Measurements from ENCODE around the gene PTPRJ.
"Not testable (repeated sequence)": the region's sequence is repeated elsewhere in the genome, so short reads cannot be mapped to it uniquely, and the experiment has no call there.

PTPRJ gene

DNA sequence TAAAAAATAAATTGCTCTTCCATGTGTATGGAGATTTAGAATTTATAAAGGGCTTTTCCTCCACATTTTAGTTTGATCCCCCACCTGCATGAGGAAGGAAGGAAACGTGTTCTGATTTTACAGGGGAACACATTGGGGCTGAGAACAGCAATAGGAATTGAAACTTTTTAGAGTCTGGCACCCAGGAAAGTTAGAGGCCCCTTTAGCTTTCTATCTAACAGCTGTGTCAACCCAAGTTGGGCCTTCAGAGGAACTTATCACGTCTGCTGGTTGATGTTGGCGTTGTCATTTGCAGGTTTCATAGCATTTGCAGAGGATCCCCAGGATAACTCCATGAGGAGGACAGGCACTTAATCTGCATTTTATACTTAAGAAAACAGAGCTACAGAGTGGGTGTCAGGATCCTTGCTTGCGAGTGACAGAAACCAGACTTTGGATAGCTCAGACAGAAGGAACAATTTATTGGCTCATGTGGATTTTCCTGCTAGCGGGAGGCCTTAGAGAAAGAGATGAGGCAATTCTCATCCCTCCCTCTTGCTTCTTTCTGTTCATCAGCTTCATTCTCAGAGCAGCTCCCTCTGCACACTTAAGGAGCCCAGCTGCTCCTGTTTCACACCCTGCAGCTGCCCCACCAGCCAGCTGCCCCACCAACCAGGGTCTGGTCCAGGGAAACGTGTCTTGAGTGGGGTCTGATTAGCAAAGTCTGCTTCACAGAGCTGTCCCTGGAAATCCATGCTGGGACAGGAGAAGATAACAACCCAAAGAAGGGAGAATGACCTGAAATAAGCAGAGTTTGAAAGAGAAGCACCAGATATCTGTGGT lies 143.8 kb downstream of the PTPRJ start:
- no peak for DNase-seq

DNA sequence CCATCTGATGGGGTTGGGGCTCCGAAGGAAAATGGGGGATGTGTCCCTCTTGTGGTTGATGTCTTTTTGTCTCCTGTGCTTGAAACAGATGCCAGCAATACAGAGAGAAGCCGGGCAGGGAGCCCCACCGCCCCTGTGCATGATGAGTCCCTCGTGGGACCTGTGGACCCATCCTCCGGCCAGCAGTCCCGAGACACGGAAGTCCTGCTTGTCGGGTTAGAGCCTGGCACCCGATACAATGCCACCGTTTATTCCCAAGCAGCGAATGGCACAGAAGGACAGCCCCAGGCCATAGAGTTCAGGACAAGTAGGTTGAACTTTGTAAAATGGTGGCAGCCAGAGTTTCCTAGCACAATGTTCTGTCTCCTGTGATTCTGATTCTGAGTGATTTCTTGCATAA lies 144.5 kb downstream of the PTPRJ start:
- no peak for DNase-seq

DNA sequence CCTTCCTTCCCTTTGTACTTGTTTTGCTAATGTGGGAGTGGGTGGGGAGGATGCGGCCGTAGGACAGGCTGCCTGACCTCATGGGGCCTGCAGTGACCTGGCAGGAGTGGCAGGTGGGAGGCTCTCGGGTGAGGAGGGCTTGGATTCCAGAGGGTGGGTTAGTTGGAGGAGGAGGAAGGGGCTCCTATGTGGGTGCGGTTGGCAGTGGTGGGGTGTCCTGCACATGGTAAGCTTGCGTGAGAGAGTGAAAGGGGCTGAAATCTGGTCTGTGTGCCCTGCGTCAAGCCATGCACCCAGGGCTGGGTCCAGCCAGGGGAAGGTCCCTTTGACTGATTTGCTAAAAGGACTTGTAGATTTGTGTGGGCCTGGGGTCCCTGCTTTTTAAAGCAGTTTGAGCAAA lies 145.5 kb downstream of the PTPRJ start:
- DNase-seq: no peak

DNA sequence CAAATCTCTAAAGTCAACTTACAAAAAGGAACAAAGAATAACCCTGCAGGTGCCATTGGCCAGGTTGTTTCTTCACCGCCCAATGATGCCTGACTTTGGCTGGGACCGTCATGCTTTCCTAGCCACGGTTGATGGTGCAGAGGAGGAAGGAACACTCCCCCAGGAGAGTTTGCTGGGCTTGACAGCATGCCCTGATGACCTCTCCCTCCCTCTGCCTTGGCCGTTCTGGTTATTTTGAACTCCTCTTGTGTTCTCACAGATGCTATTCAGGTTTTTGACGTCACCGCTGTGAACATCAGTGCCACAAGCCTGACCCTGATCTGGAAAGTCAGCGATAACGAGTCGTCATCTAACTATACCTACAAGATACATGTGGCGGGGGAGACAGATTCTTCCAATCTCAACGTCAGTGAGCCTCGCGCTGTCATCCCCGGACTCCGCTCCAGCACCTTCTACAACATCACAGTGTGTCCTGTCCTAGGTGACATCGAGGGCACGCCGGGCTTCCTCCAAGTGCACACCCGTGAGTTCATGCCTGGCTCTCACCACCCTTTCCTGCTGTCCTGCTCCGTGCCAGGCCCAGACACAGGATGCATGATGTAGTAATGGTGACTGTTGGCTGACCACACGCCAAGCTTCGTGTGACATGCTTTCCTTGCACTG lies 147.3 kb downstream of the PTPRJ start:
- no peak for DNase-seq

DNA sequence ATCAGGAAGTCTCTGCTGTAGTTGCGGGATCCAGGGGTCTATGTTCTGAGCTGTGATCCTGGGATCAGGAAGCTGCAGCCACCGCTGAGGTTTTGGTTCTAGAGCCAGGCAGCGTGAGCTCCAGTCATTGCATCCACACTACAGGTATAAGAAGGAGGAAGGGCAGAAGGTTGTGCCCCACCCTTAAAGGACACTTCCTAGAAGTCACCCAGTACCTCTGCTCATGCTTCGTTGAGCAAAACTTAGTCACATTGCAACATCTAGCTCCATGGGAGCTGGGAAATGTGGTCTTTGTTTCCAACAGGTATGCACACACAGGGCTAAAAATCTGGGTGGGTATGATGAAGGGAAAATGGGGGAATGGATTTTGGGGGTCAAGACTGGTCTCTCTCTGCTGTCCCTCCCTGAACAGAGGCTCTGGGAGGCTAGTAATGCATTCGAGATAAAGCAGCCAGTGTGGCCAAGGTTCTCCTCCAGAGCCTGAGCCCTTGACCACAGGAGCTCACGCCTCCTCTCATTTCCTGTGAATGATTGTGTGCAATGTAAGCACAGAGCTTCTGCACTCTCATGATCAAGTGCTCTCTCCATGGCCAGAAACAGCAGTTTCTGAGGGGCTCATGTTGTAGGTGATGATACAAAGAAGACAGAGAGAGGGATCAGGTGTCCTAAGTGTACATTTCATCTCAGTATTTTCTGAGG lies 149.5 kb downstream of the PTPRJ start:
- DNase-seq: no peak

DNA sequence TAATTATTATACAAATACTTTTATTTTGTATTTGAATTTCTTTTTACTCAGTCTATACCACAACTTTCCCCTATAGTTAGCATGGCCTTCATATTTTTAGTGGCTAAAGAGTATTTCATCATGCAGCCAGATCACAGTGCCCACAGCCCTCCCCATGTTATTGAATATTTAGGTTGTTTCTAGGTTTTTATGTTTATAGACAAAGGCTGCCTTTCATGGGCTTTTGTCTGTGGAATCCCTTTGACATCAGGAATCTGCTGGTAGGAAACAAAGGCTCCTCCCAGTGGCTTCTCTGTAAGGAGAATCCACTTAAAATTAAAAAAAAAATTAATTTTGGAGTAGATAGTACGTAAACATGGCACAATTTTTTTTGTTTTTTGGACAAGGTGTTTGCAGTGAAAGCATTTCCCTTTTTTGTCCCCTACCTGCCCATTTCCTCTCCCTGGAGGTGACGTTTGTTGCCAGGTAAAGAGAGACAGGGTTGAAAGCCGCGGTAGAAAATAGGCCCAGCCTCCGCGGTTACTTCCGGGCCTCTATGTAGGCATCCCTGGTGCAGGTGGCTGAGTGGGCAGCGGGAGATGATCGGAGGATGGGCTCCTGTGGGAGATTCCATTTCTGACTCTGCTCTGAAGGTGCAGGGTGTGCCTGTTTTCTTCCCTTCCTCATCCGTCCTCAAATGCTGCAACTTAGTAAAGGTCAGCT lies 154.0 kb downstream of the PTPRJ start:
- DNase-seq: no peak

DNA sequence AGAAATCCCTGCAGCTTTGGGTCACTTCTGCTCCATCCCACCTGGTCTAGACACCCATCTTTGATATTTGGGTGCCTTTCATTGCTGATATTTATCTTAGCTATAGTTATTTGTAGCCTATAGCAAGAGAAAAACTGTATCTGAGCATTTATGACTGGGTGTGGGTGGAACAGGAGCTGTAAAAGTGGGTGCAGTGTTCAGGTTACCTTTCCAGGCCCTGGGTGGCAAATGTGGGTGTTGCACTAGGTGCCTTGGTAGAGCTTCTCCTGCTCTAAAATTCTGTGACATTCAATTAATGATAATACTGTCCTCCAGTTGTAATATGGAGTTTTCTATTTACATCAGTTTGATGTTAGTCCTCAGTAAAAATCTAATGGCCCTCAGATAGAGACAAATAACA lies 157.9 kb downstream of the PTPRJ start:
- DNase-seq: no peak

DNA sequence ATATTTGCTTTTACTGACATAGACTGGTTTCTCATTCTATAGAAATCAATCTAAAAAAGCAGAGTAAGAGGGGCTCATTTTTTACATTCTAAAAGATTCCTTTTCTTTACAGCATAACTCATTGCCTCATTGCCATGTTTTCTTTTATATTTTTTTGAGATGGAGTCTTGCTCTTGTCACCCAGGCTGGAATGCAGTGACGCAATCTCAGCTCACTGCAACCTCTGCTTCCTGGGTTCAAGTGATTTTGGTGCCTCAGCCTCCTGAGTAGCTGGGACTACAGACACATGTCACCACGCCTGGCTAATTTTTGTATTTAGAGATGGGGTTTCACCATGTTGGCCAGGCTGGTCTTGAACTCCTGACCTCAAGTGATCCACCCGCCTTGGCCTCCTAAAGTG lies 159.5 kb downstream of the PTPRJ start:
- not testable (repeated sequence) for DNase-seq

DNA sequence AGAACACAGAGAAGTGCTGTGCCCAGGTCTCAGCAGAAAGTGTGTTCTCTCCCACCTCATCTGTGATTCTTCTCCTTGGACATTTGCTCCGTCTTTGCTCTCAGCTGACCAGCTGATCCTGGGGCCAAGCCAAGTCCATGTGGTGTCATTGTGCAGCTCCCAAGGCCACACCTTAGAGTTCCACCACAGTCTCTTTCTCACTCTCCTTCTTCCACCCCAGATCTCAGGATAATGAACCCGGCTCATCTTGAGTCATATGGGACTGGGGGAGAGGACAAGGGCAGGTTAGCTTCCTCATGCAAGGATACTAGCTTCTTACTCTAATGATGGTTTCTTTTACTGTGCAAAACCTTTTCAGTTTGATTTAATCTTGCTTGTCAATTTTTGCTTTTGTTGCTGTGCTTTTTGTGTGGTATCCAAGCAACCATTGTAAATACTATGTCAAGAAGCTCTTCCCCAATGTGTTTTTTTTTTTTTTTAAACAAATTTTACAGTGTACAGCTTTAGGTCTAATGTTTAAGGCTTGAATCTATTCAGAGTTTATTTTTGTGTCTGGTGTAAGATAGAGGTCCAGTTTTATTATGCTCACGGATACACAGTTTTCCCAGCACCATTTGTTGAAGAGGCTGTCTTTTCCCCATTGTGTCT lies 161.2 kb downstream of the PTPRJ start:
- no peak for DNase-seq

DNA sequence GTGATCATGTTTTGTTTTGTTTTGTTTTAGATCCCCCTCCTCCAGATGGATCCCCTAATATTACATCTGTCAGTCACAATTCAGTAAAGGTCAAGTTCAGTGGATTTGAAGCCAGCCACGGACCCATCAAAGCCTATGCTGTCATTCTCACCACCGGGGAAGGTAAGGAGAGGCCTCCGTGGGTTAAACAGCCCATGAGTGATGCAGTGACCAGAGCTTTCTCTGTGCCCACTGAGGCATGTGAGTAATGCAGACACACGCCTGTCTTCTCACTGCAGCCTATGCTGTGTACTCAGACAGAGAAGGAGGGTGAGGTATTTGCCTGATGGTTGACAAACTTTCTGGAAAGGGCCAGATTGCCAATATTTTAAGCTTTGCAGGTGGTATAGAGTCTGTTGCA lies 162.5 kb downstream of the PTPRJ start:
- DNase-seq: no peak

DNA sequence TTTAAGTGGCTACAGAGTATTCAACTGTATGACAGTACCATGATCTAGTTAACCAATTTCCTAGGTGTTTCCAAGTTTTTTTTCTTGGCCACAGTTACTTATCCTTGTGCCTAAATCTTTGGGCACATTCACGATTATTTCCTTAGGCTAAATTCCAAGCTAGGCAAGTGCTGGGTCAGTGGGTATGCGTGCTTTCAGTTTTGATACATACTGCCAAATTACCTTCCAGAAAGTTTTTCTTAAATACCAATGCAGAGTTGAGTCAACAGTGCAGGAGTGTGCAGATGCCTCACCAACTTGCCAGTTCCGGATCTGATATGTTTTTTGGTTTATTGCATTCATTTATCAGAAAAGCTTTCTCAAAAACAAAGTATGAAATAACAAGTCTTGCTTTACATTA lies 168.4 kb downstream of the PTPRJ start:
- DNase-seq: no peak

DNA sequence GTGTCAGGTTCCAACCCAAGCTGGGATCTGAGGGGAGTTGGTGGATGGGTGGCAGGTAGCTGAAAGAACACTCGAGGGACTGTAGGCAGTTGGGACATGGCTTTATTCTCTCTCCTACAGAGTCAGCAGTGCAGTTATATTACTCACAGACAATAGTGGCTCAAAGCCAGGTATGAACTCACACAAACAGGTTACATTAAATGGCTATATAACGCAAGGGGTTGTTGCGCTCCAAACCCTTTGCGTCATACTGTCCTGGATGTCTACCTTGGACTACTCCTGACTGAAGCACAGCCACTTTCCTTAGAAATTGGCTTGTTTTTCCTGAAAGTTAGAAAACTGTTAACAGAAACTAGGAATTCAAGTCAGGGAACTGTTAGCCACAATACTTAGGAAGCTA lies 169.9 kb downstream of the PTPRJ start:
- no peak for DNase-seq

DNA sequence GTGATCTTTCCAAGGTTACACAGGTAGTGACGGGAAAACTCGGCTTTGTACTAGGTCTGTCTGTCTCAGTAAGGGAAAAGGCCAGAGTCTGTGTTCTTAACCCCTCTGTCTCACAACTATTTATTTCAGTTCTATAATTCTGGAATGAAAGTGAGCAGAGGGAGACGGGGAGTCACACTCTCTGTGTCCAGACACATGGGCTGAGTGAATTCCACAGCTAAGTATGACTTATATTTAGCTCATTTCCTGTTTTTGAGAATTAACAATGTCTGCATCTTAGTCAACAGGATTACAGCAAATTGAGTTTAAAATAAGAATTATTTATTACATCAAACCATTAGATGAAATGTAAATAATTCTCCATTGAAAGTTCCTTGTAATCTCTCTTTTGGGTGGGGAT lies 173.8 kb downstream of the PTPRJ start:
- no peak for DNase-seq

DNA sequence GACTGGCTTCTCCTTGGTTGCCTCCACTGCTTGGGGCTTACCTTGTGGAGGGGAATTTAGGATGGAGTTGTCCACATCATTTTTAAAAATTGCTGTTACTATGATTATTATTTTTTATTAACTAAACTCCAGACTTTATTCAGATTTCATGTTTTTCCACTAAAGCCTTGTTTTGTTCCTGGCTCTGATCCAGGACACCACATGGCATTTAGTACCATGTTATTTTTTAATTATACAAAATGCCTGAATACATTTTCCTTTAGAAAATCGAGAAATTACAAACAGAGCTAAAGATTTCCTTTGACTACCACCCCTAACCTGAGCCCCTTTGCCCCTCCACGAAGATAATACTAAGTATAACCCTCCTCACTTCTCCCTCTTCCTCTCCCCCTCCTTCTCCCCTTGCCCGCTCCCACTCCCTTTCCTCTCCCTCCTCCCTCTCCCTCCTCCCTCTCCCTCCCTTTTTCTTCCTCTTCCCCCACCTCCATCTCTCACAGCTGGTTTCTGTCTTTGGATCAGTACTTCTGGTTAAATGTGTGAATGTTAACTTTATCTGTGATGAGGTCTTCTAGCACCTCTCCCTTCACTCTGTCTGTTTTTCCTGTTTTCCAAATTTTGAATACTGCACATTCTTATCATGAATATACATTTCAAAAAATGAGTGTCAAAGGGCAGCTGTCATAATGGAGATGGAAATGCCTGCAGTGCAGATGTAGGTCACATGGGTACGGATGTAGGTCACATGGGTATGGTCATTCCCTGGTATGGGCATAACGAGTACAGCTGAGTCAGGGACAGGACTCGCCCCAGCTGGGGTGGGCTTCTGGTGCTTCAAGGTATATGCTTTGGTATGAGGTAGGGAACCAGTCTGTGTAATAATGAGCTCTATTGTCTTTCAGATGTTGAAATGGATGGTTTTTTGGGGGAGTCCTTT lies 181.9 kb downstream of the PTPRJ start:
- no peak for DNase-seq

DNA sequence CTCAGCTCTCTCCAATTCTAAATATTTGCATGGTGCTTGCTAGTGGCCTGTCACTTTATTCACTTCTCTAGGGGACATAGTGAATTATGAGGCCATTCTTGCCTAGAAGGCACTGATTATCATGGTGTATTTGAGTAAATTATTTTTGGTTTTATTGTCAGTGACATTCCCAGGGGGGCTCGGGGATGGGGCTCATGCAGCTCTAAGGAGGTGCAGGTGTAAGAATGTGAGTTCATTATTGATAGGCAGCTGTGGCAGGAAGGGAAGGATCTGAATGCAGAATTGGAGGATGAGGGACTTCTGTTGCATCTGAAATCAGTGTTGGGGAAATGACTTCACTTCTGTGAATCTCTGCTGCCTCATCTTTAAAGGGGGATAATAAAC lies 182.5 kb downstream of the PTPRJ start:
- DNase-seq: no peak

DNA sequence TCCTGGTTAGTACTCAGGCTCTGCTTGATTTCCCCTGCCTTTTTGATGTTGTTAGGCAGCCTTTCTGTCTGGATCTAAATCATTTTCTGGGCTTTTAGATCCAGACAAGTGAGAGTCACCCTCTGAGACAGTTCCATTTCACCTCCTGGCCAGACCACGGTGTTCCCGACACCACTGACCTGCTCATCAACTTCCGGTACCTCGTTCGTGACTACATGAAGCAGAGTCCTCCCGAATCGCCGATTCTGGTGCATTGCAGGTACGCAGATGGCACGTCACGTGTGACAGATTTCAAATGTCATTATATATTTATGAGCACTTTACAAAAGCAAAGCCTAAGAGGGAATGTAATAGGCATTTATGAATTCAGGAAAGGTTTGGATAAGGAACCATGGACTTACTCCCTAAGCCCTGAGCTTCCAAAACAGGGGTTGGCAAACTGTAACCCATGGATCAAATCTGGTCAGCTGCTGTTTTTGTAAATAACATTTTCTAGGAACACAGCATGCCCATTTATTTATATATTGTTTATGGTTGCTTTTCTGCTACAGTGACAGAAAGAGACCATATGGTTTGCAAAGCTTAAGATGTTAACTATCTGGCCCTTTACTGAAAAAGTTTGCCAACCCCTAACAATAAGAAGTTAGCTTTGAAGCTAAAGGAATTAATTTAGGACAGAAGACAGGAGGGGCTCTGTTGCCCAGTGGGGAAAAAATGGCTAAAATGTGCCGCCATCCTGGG lies 183.2 kb downstream of the PTPRJ start:
- DNase-seq: no peak

DNA sequence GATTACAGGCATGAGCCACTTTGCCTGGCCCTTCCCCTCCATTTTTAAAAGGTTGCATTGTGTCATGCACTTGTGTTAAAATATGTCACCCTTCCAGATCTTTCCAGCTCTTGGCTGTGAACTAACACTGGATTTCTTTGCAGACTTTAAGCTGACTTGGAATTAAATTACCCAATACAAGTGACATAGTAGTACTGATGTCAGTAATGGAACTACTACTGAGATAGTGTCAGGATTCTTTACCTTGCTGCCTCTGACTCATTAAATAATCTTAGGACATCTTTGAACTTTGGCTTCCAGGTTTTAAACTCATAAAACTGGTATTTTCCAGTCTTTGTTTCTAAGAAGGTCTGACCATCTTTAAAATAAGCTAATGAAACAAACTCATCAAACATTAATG lies 184.5 kb downstream of the PTPRJ start:
- DNase-seq: no peak

DNA sequence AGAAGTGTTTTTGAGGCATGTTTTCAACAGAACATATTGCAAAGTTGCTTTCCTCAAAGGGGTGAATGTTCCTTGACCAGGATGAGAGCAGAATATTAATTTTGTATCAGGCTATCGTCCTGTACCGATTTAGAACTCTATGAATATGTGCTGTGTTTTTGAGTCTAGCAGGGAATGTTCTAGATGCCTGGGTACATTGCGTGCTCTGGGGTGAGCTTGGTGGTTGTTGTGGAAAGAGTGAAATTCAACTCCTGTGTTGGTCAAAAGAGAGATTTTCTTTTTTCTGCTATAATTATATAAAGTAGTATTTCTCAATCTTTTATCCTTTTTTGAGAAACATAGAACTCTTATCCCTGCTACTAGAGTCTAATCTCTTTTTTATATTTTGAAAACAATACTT lies 185.1 kb downstream of the PTPRJ start:
- no peak for DNase-seq

DNA sequence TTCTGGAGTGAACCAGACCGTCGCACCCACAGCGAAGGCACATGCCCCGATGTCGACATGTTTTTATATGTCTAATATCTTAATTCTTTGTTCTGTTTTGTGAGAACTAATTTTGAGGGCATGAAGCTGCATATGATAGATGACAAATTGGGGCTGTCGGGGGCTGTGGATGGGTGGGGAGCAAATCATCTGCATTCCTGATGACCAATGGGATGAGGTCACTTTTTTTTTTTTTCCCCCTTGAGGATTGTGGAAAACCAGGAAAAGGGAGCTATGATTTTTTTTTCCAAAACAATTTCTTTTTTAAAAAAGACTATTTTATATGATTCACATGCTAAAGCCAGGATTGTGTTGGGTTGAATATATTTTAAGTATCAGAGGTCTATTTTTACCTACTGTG lies 187.0 kb downstream of the PTPRJ start:
- DNase-seq: no peak

DNA sequence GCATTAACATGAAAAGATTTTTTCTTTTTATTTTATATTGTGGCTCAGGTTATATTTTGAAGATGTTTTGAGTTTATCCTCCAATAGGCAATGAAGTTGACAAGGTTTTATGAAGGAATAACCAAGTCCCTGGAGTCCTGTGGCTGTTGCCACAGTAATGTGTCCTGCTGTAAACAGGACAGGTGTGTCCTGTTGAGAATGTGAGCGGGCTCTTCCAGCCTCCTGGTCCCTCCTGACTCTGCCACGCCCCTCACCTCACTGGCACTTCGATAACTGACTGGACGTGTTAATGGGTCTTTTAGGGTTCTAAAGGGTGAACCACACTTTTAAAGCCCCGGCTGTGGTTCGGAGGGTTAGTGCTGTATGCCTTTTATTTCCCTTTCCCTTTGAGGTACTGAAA lies 188.5 kb downstream of the PTPRJ start:
- no peak for DNase-seq

DNA sequence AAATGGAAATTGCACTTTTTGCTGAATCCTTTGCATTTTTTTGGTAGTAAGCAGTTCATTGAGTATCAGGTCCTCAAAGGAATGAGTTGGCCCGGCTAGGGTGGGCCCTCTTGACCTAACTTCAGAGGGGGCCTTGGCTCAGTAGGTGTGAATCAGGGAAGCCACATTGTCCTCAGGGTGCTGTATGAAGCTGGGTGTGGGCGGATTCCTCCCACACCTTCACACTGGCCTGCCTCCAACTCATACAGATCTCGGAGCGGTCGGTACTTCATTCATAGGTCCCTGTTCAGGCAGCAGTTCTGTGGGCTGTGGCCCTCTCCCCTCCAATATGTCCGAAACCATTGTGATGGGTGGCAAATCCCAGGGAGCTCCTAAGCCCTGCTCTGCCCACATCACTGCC lies 188.9 kb downstream of the PTPRJ start:
- DNase-seq: no peak

Measured in amniotic stem cell (primary cell).